ENCODE measurements around the gene BRD4. TPM values are rescaled to one million over a fixed set of nuclear protein-coding genes. Genes with fewer than 3 reads are reported as not detected.
A peak's percentile ranks its signal among the peaks of the same experiment; 100 is the strongest.

BRD4 gene
- total RNA-seq, 1 donor: 25.7 TPM

DNA sequence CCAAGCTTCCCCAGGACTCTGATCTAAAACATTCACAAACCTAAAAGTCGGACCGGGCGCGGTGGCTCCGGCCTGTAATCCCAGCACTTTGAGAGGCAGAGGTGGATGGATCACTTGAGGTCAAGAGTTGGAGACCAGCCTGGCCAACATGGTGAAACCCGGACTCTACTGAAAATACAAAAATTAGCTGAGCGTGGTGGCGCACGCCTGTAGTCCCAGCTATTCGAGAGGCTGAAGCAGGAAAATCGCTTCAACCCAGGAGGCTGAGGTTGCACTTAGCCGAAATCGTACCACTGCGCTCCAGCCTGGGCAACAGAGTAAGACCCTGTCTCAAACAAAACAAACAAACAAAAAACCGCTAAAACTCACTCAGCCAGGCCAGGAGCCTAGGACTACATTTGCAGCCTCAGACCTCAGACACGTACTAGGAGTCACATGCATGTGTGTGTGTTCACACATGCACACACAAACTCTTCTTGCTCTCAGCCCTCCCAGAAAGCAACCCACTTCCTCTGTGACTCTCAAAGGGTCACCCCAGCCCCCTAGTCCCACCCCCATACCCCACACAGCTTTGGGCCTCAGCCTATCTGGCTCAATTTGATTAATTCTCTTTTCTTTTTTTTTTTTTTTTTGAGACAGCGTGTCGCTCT, 130.8 kb downstream of the BRD4 start:
- Histone ChIP-seq H3K4me1 (ENCODE audit: insufficient read depth, low read length) (peaks cover 10% of the 10 kb centered on the region), H4K20me1 (ENCODE audit: insufficient read depth, low read length) (peaks cover 17% of the 10 kb centered on the region), H3K4me3 (ENCODE audit: insufficient read depth, low read length) (peak overlapping the region; percentile 92), H3K4me2 (ENCODE audit: insufficient read depth, low read length) (peak overlapping the region; percentile 78), H3K27ac (ENCODE audit: low read depth, low read length) (no peak overlapping the region), H3K27me3 (ENCODE audit: insufficient read depth, low read length) (no peaks in the 10 kb centered on the region), H2AFZ (ENCODE audit: low read length) (peak overlapping the region; percentile 56), H3K79me2 (ENCODE audit: insufficient read depth, low read length) (peaks cover 17% of the 10 kb centered on the region), H3K36me3 (ENCODE audit: insufficient read depth, low read length) (peaks cover 14% of the 10 kb centered on the region), H3K9me3 (ENCODE audit: low read depth, low read length) (no peaks in the 10 kb centered on the region)
- TF ChIP-seq, protein P1, sequence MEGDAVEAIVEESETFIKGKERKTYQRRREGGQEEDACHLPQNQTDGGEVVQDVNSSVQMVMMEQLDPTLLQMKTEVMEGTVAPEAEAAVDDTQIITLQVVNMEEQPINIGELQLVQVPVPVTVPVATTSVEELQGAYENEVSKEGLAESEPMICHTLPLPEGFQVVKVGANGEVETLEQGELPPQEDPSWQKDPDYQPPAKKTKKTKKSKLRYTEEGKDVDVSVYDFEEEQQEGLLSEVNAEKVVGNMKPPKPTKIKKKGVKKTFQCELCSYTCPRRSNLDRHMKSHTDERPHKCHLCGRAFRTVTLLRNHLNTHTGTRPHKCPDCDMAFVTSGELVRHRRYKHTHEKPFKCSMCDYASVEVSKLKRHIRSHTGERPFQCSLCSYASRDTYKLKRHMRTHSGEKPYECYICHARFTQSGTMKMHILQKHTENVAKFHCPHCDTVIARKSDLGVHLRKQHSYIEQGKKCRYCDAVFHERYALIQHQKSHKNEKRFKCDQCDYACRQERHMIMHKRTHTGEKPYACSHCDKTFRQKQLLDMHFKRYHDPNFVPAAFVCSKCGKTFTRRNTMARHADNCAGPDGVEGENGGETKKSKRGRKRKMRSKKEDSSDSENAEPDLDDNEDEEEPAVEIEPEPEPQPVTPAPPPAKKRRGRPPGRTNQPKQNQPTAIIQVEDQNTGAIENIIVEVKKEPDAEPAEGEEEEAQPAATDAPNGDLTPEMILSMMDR (IDR thresholded peaks at IDR 0.05; ENCODE audit: extremely low read depth, low read depth, low read length): no peak
- peak; percentile 84 for DNase-seq (ENCODE audit: insufficient read length, low spot score, missing footprints)

DNA sequence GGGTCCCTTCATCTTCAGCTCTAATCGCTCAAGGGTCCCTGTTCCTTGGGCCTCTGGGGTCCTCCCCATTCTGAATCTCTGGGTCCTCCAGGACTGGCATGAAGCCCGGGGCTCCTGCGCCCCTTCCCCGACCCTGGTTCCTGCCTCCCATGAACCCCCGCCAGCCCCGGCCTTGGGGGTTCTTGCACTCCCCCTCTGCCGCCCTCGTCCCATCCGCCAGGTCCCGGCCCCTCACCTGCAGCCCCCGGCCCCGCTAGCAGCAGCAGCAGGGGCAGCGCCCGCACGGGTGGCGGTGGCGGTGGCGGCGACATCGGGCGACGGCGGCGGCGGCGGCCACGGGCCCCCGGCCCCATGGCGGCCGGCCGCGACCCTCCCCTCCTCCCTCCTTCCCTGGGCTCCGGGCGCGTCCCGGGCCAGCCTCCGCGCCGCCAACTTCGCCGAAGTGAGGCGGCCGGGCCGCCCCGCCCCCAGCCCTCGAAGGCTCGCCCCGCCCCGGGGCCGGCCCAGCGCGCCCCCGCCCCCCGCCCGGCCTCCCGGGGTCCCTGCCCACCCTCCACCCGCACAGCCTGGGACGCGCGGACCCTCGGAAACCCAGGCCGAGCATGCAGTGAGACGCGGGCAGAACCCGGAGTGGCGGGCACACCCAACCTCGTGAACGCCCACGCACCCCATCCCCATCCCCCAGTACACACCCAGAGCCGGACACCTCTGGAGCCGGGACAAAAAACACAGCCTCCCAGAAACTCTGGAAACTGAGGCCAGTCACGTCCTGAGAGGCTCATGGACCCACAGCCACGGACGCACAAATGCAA, 131.6 kb downstream of the BRD4 start, which contains the start of gene NOTCH3:
Gene NOTCH3, minus strand, starts transcription at position 443 of the 812 bp plus-strand sequence. Its CDS starts 90 bp downstream, at position 353.
- peak; percentile 98 for DNase-seq (ENCODE audit: insufficient read length, low spot score, missing footprints)
- no peaks in the 10 kb centered on the region for H3K27me3 ChIP-seq (ENCODE audit: insufficient read depth, low read length)
- peak within 1 kb of the TSS; percentile 81 for H3K27ac ChIP-seq (ENCODE audit: low read depth, low read length)
- H3K4me2 ChIP-seq (ENCODE audit: insufficient read depth, low read length): peak within 1 kb of the TSS; percentile 78
- peaks cover 10% of the 10 kb centered on the region for H3K4me1 ChIP-seq (ENCODE audit: insufficient read depth, low read length)
- H2AFZ ChIP-seq (ENCODE audit: low read length): peak within 1 kb of the TSS; percentile 56
- H3K79me2 ChIP-seq (ENCODE audit: insufficient read depth, low read length): peaks cover 17% of the 10 kb centered on the region
- peaks cover 17% of the 10 kb centered on the region for H3K36me3 ChIP-seq (ENCODE audit: insufficient read depth, low read length)
- H3K4me3 ChIP-seq (ENCODE audit: insufficient read depth, low read length): peak within 1 kb of the TSS; percentile 92
- no peaks in the 10 kb centered on the region for H3K9me3 ChIP-seq (ENCODE audit: low read depth, low read length)
- peaks cover 17% of the 10 kb centered on the region for H4K20me1 ChIP-seq (ENCODE audit: insufficient read depth, low read length)
- TF ChIP-seq, protein P1 (IDR thresholded peaks at IDR 0.05; ENCODE audit: extremely low read depth, low read depth, low read length): no peak

DNA sequence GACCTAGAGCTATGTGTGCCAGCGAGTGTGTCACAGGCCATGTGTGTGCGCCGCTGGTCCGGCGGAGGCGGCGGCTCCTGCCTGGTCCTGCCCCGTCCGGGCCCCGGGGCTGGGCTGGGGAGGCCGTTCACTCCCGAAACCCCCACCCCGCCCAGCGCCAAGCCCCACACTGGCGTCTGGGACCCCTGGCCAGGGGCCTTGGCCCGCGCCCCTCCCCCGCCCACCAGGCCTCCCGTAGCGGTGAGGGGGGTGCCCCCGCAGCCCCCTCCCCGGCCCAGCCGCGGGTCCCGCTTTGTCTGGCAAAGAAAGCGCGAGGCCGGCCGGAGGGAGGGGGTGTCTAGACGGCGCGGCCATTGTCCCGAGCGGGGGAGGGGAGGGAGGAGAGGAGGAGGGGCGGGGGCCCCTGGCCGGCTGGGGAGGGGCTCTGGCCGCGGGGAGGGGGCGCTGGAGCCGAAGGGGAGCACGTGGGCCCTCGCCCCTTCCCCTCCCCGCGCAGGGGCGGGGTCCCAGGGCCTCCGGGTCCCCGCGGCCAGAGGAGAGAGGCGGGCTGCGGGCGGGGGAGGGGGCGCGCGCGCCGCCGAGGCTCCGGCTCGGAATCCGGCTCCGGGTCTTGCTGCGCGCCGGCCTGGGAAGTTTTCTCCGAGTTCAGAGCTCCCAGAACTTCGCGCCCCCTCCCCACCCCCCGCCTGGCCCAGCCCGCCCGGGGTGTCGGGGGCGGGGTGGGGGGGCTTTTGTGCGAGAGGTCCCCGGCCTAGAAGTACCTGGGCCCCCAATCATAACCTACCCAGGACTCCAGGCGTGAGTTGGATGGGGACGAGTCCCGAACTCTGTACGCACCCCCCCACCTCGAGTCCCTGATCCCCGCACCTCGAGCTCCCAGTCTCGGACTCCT, 132.4 kb downstream of the BRD4 start:
- Histone ChIP-seq H3K4me1 (ENCODE audit: insufficient read depth, low read length) (peaks cover 13% of the 10 kb centered on the region), H3K79me2 (ENCODE audit: insufficient read depth, low read length) (peaks cover 17% of the 10 kb centered on the region), H3K9me3 (ENCODE audit: low read depth, low read length) (no peaks in the 10 kb centered on the region), H3K36me3 (ENCODE audit: insufficient read depth, low read length) (peaks cover 17% of the 10 kb centered on the region), H3K4me3 (ENCODE audit: insufficient read depth, low read length) (peak overlapping the region; percentile 92), H4K20me1 (ENCODE audit: insufficient read depth, low read length) (peaks cover 17% of the 10 kb centered on the region), H3K27me3 (ENCODE audit: insufficient read depth, low read length) (no peaks in the 10 kb centered on the region), H3K4me2 (ENCODE audit: insufficient read depth, low read length) (peak overlapping the region; percentile 71), H2AFZ (ENCODE audit: low read length) (peak overlapping the region; percentile 42), H3K27ac (ENCODE audit: low read depth, low read length) (peak overlapping the region; percentile 81)
- DNase-seq (ENCODE audit: insufficient read length, low spot score, missing footprints): peak; percentile 96
- TF ChIP-seq, protein P1 (IDR thresholded peaks at IDR 0.05; ENCODE audit: extremely low read depth, low read depth, low read length): no peak

Measured in osteoblast (primary cell).